ENCODE measurements around the gene MUC20.

MUC20 gene

GRCh38 chr3:195762611-195763010, 41.8 kb downstream of the MUC20 start:
- Histone ChIP-seq H3K36me3 (ENCODE audit: control insufficient read depth, insufficient read depth, low read length, severe bottlenecking) (no peaks in the 10 kb centered on the region), H3K9me3 (ENCODE audit: control insufficient read depth, low read length) (no peaks in the 10 kb centered on the region), H3K27me3 (replicated peaks; ENCODE audit: control insufficient read depth, insufficient read depth, low read length) (peaks cover 60% of the 10 kb centered on the region), H3K9ac (ENCODE audit: low read length) (no peak overlapping the region), H3K4me1 (ENCODE audit: control insufficient read depth, insufficient read depth, low read length) (peaks cover 4% of the 10 kb centered on the region), H3K4me3 (ENCODE audit: low read length) (no peak overlapping the region)
- DNase-seq (ENCODE audit: low read depth) = no peak

GRCh38 chr3:195763076-195763830, 42.5 kb downstream of the MUC20 start:
- H3K9me3 ChIP-seq (ENCODE audit: control insufficient read depth, low read length) = no peaks in the 10 kb centered on the region
- H3K9ac ChIP-seq (ENCODE audit: low read length) = no peak overlapping the region
- DNase-seq (ENCODE audit: low read depth) = no peak
- peaks cover 58% of the 10 kb centered on the region for H3K27me3 ChIP-seq (replicated peaks; ENCODE audit: control insufficient read depth, insufficient read depth, low read length)
- H3K4me3 ChIP-seq (ENCODE audit: low read length) = no peak overlapping the region
- no peaks in the 10 kb centered on the region for H3K36me3 ChIP-seq (ENCODE audit: control insufficient read depth, insufficient read depth, low read length, severe bottlenecking)
- peaks cover 4% of the 10 kb centered on the region for H3K4me1 ChIP-seq (ENCODE audit: control insufficient read depth, insufficient read depth, low read length)

GRCh38 chr3:195763843-195764825, 43.4 kb downstream of the MUC20 start:
- no peak for DNase-seq (ENCODE audit: low read depth)
- H3K4me3 ChIP-seq (ENCODE audit: low read length) = no peak overlapping the region
- H3K27me3 ChIP-seq (replicated peaks; ENCODE audit: control insufficient read depth, insufficient read depth, low read length) = peaks cover 58% of the 10 kb centered on the region
- H3K36me3 ChIP-seq (ENCODE audit: control insufficient read depth, insufficient read depth, low read length, severe bottlenecking) = no peaks in the 10 kb centered on the region
- no peaks in the 10 kb centered on the region for H3K9me3 ChIP-seq (ENCODE audit: control insufficient read depth, low read length)
- peaks cover 4% of the 10 kb centered on the region for H3K4me1 ChIP-seq (ENCODE audit: control insufficient read depth, insufficient read depth, low read length)
- no peak overlapping the region for H3K9ac ChIP-seq (ENCODE audit: low read length)

- H3K4me3 ChIP-seq (ENCODE audit: low read length) = no peak overlapping the region
Measured at GRCh38 chr3:195764961-195765706, 44.4 kb downstream of the MUC20 start.

GRCh38 chr3:195766671-195767070, 45.9 kb downstream of the MUC20 start:
- Histone ChIP-seq H3K36me3 (ENCODE audit: control insufficient read depth, insufficient read depth, low read length, severe bottlenecking) (no peaks in the 10 kb centered on the region), H3K27me3 (replicated peaks; ENCODE audit: control insufficient read depth, insufficient read depth, low read length) (peaks cover 52% of the 10 kb centered on the region), H3K4me1 (ENCODE audit: control insufficient read depth, insufficient read depth, low read length) (no peaks in the 10 kb centered on the region), H3K9ac (ENCODE audit: low read length) (no peak overlapping the region), H3K9me3 (ENCODE audit: control insufficient read depth, low read length) (no peaks in the 10 kb centered on the region), H3K4me3 (ENCODE audit: low read length) (no peak overlapping the region)
- DNase-seq (ENCODE audit: low read depth) = no peak

More at GRCh38 chr3:195764961-195765706, 44.4 kb downstream of the MUC20 start:
- H3K9ac ChIP-seq (ENCODE audit: low read length) = no peak overlapping the region
- no peaks in the 10 kb centered on the region for H3K9me3 ChIP-seq (ENCODE audit: control insufficient read depth, low read length)
- H3K36me3 ChIP-seq (ENCODE audit: control insufficient read depth, insufficient read depth, low read length, severe bottlenecking) = no peaks in the 10 kb centered on the region
- H3K4me1 ChIP-seq (ENCODE audit: control insufficient read depth, insufficient read depth, low read length) = peaks cover 4% of the 10 kb centered on the region
- H3K27me3 ChIP-seq (replicated peaks; ENCODE audit: control insufficient read depth, insufficient read depth, low read length) = peaks cover 56% of the 10 kb centered on the region
- no peak for DNase-seq (ENCODE audit: low read depth)

- H3K4me1 ChIP-seq (ENCODE audit: control insufficient read depth, insufficient read depth, low read length) = no peaks in the 10 kb centered on the region
Measured at GRCh38 chr3:195767792-195768191, 47.0 kb downstream of the MUC20 start.

GRCh38 chr3:195768414-195768813, 47.6 kb downstream of the MUC20 start:
- no peak for DNase-seq (ENCODE audit: low read depth)
- Histone ChIP-seq H3K36me3 (ENCODE audit: control insufficient read depth, insufficient read depth, low read length, severe bottlenecking) (no peaks in the 10 kb centered on the region), H3K9me3 (ENCODE audit: control insufficient read depth, low read length) (no peaks in the 10 kb centered on the region), H3K27me3 (replicated peaks; ENCODE audit: control insufficient read depth, insufficient read depth, low read length) (peaks cover 48% of the 10 kb centered on the region), H3K9ac (ENCODE audit: low read length) (no peak overlapping the region), H3K4me3 (ENCODE audit: low read length) (no peak overlapping the region), H3K4me1 (ENCODE audit: control insufficient read depth, insufficient read depth, low read length) (no peaks in the 10 kb centered on the region)

More at GRCh38 chr3:195767792-195768191, 47.0 kb downstream of the MUC20 start:
- no peak overlapping the region for H3K4me3 ChIP-seq (ENCODE audit: low read length)
- H3K9me3 ChIP-seq (ENCODE audit: control insufficient read depth, low read length) = no peaks in the 10 kb centered on the region
- H3K9ac ChIP-seq (ENCODE audit: low read length) = no peak overlapping the region
- H3K36me3 ChIP-seq (ENCODE audit: control insufficient read depth, insufficient read depth, low read length, severe bottlenecking) = no peaks in the 10 kb centered on the region
- peaks cover 52% of the 10 kb centered on the region for H3K27me3 ChIP-seq (replicated peaks; ENCODE audit: control insufficient read depth, insufficient read depth, low read length)
- no peak for DNase-seq (ENCODE audit: low read depth)

- DNase-seq (ENCODE audit: low read depth) = no peak
- no peaks in the 10 kb centered on the region for H3K9me3 ChIP-seq (ENCODE audit: control insufficient read depth, low read length)
- H3K27me3 ChIP-seq (replicated peaks; ENCODE audit: control insufficient read depth, insufficient read depth, low read length) = peaks cover 43% of the 10 kb centered on the region
- no peak overlapping the region for H3K4me3 ChIP-seq (ENCODE audit: low read length)
- H3K9ac ChIP-seq (ENCODE audit: low read length) = no peak overlapping the region
- no peaks in the 10 kb centered on the region for H3K4me1 ChIP-seq (ENCODE audit: control insufficient read depth, insufficient read depth, low read length)
- H3K36me3 ChIP-seq (ENCODE audit: control insufficient read depth, insufficient read depth, low read length, severe bottlenecking) = no peaks in the 10 kb centered on the region
Measured at GRCh38 chr3:195768831-195769303, 48.1 kb downstream of the MUC20 start.

GRCh38 chr3:195769551-195769950, 48.8 kb downstream of the MUC20 start:
- peaks cover 38% of the 10 kb centered on the region for H3K27me3 ChIP-seq (replicated peaks; ENCODE audit: control insufficient read depth, insufficient read depth, low read length)
- H3K4me3 ChIP-seq (ENCODE audit: low read length) = no peak overlapping the region
- no peaks in the 10 kb centered on the region for H3K36me3 ChIP-seq (ENCODE audit: control insufficient read depth, insufficient read depth, low read length, severe bottlenecking)
- H3K4me1 ChIP-seq (ENCODE audit: control insufficient read depth, insufficient read depth, low read length) = no peaks in the 10 kb centered on the region
- no peak for DNase-seq (ENCODE audit: low read depth)
- H3K9ac ChIP-seq (ENCODE audit: low read length) = no peak overlapping the region
- no peaks in the 10 kb centered on the region for H3K9me3 ChIP-seq (ENCODE audit: control insufficient read depth, low read length)

- Histone ChIP-seq H3K36me3 (ENCODE audit: control insufficient read depth, insufficient read depth, low read length, severe bottlenecking) (no peaks in the 10 kb centered on the region), H3K9ac (ENCODE audit: low read length) (no peak overlapping the region), H3K4me1 (ENCODE audit: control insufficient read depth, insufficient read depth, low read length) (no peaks in the 10 kb centered on the region), H3K27me3 (replicated peaks; ENCODE audit: control insufficient read depth, insufficient read depth, low read length) (peaks cover 34% of the 10 kb centered on the region), H3K4me3 (ENCODE audit: low read length) (no peak overlapping the region), H3K9me3 (ENCODE audit: control insufficient read depth, low read length) (no peaks in the 10 kb centered on the region)
- no peak for DNase-seq (ENCODE audit: low read depth)
Measured at GRCh38 chr3:195770081-195770840, 49.5 kb downstream of the MUC20 start.
